Retina (tissue), 1 donor: ENCODE data around the gene GRXCR1.

Experiments used
- DNase-seq: peaks from one replicate; pipeline ENCODE4 v3.0.0-alpha.2; 2016

GRXCR1 gene

DNA sequence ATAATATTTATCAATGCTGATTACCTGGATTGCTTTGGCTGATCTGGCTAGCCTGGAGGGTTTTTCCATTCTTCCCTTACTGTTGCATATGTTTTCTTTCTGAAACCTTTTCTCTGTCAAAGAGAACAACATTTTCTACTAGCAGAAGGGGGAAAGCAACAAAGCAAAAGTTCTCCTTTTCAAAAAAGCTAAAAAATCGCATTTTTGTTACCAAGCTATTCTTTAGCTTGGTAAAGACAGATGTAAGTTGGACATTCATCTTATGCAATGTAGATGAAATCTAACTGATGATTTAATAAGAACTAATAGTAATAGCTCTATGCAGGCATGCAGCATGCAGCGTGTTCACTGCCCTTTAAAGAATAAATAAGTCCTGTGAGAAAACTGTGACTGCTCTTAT is at the start of gene GRXCR1:
Gene GRXCR1 (plus strand): TSS at position 301 of the 400 bp plus-strand sequence. CDS start 554 bp downstream, outside the sequence.
- no peak for DNase-seq

DNA sequence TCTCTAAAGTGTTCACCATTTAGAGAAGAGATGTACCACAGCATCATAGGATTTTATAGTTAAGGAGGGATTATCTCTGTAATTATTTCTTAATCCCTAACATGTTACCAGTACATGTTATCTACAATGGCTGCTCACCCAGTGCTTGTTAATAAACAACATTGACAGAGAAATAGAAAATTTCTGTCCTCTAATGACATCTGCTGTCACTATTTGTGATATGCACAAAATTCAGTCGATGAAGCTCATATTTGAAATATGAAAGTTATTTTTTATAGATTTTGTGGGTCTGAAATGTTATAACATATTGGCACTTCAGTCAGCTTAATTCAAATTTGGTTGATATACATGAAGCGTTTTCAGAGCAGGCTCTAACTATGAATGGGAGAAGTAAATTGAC is 48.8 kb upstream of the GRXCR1 start:
- no peak for DNase-seq

DNA sequence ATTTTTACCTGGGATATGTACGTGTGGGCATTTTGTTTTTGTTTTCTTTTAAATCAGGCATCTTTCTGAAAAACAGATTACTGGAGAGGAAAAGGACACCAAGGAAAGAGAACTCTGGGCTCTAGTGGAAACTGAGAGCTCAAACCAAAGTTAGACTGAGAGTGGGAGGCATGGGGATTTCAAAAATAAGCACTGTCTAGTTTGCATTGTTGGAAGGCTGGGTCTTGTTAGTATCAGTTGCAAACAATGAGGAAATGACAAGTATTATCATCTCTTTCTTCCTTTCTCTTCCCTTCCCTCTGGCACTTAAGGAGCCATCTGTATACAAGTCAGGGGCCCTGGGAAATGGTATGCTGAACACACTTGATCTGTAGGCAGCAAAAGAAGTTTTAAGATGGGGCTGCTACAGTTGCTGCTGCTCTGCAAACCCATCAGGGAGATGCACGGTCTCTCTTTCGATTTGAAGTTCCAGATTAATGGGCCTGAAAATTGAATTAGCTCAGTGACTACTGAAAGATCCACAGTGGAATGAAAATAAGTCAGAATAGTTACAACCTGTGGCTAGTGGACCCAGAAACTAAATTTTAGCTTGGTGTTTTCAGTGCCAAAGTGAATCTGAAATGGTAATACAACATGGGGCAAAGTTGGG is 48.0 kb upstream of the GRXCR1 start:
- DNase-seq = peak; percentile 3

DNA sequence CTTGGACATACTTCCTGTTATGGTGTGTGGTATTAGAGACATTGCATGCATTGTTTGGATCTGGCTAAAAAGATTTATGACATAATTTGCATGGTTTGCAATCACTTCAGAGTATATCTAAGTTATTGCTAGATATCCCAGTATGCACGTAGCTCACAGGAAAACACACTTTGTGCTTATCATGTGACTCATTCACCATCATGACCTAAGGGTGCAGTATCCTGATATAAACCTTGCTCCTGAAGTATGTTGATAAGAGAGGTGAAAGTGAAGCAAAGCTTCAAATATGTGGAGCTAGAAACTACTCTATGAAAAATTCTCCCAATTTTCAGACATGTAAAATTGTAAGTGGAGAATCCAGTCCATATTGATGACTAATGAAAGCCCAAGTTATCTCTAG is 46.9 kb upstream of the GRXCR1 start:
- DNase-seq = no peak

DNA sequence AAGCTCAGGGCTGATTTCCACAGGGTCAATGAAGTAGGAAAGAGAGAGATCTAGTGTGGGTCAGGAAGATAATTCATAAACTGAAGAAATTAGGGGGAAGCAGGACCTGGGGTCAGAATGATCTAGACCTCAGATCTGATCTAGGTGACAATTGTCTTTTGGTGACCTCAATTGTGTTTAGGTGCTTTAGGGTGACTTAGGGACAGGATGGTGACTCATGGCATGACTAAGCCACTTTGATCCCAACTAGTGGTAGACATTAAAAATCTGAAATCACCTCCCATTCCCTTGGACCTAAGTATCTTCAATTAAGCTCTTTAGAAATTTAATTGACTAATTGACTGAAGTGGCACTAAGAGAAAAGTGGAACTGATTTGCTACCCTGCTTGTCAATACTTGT is 36.7 kb upstream of the GRXCR1 start:
- DNase-seq = no peak

DNA sequence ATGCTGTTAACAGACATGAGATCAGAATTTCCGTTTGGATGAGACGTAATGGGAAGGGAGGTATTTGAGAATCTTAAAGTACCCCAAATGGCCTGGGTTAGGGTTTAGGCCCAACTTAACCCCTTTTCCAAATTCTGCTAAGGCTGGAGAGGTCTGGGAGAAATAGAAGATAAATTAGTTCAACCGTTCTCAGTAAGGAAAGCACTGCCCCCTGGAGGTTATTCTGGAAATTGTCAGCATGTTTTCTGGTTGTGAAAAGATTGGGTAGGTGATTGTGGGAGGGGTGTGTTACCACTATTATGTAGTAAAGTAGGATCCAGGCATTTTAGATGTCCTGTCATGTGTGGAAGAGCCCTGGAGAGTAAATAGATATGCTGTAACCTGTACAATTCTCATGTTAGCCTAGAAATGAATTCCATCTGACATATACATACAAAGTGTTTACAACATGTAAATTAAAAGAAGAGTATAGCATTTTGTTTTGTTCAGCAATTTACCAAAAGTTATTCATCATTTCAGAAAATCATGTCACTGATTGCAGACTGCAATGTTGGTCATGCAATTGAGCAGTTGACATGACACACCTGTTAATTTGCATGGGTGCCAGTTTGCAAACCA is 26.8 kb upstream of the GRXCR1 start:
- peak; percentile 71 for DNase-seq

DNA sequence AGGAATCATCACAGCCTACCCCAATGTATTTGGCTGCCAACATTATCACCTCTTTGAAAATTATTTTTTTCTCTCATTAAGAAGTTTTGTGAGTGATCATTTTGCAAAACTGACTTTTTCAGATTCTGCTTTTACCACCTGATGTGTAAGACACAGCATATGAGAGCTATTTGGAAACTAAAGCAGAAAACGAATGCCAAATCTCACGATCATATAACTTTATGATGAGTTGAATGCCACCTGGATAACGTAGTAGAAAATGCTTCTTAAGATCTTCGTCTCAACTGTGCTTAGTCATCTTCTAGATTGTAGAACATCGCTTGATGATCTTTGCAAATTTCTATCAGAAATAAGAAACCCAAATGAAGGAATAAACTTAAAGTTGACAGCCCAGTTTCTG is 21.3 kb upstream of the GRXCR1 start:
- no peak for DNase-seq

GRCh38 chr4:42871671-42872290 is 20.7 kb upstream of the GRXCR1 start:
- no peak for DNase-seq

GRCh38 chr4:42878863-42879262 is 13.7 kb upstream of the GRXCR1 start:
- DNase-seq = no peak

DNA sequence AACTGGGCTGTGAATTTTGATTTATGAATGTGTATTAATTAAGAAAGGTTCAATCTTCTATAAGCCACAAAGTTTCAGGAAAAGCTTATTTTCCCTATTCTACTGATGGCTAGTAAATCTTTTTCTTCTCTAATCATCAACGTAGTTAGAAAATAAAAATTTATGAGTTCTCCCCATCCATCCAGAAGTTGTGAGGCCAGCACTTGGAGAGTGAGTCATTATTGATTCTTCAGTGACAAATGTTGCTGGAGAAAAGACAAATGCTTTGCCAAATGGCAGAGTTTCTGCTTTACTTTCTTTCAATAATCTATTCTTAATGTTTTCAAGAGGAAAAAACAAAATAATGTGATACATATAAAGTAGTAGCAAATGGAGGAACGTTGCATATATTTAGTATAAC is 11.3 kb upstream of the GRXCR1 start:
- DNase-seq = no peak

GRCh38 chr4:42891644-42892043 is 869 bp upstream of the GRXCR1 start:
- DNase-seq = no peak

GRCh38 chr4:42895452-42895851 is 2.9 kb downstream of the GRXCR1 start:
- DNase-seq = no peak

GRCh38 chr4:42904986-42905385 is 12.5 kb downstream of the GRXCR1 start:
- DNase-seq = no peak

- DNase-seq = no peak
Observed at GRCh38 chr4:42905591-42905990, 13.1 kb downstream of the GRXCR1 start.

DNA sequence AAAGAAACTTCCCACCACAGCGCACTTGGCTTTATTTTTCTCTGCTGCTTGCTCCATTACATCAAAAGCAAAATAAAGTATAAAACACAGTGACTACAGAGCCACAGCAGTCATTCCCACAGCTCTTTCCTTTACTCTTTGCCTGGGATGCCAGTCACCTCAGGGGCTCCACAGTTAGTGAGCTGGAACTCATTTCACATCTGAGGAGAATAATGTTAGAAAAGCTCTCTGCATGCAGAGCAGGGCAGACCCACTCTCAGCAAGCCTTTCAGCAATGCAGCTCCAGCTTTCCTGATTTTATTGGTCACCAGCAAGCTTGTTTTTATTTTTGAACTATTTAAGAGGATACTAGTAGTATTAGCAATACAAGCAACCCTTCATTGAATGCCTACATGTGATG is 13.8 kb downstream of the GRXCR1 start:
- no peak for DNase-seq

DNA sequence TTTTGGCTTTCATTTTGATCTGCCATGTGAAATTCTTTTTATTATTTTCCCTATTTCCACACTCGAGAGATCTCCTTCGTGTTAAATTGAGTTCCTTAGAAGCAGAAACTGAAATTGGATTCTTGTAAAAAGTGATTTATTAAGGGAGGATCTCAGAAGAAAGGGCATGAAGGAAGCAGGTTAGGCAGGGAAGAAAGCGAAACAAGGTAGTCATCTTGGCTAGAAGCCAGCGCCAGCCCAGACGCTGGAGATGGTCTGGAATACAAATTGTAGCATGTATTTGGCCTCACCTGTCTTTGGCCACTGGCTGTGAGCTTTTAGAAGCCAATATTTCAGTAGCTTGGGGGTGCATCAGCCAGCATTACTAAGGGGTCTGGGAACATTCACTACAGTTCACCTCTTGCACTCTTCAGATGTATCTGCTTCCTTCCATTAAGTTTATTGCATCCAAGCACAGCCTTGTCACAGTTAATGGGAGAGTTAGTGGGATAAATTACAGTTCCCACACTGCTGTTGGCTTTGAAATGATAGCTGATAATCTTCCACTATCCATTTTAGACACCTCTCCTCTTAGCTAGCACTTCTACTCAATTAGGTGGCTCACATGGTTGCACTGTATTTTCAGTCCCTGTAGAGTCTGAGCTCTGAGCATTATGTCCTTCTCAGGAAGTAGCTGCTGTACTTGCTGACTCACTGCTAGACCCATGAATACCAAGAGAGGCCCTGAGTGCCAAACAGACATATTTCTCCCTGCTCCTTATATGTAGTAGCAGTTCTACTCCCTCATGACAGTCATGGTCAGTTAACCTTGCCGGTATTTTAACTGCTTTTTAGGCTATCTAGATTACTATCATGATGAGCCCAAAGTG is 14.6 kb downstream of the GRXCR1 start:
- no peak for DNase-seq

GRCh38 chr4:42910459-42910858 is 17.9 kb downstream of the GRXCR1 start:
- DNase-seq = no peak

- no peak for DNase-seq
Observed at GRCh38 chr4:42914937-42915336, 22.4 kb downstream of the GRXCR1 start.

DNA sequence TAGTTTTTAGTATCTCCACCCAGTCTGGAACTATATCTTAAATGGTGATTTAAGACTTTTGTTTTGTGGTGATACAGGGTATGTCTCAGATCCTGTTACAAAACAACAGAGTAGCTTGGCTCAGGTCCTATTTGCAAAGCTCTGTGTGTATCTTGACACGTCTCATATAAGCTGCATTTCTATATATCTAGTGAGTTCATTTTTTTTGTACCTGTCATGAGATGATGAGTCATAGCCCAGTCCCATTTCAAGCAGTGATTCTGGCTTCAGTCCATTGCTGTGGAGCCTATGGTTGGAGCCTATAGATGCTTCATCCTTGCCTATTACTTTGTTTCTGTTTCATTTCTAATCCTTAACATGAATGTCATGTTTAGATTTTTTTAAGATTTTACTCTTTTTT is 23.0 kb downstream of the GRXCR1 start:
- no peak for DNase-seq

DNA sequence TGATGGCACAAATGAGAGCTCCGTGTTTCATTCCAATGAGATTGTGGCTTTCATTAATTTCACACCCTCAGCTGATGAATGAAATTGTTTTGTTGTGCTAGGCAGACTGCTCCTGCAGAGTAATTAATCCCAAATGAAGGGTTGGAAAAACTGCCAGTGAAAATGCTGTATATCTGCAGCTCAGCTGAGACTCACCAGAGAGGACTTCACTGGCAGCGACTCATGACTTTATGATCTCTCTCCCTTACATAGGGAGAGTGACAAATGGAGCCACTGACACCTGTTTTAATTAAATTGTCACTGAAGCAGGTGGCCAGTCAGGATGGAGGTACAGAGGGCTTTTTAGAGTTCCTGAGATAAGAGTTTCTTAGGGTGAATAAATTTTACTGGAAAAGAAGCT is 24.8 kb downstream of the GRXCR1 start:
- DNase-seq = no peak

- no peak for DNase-seq
Observed at GRCh38 chr4:42923431-42923830, 30.9 kb downstream of the GRXCR1 start.

DNA sequence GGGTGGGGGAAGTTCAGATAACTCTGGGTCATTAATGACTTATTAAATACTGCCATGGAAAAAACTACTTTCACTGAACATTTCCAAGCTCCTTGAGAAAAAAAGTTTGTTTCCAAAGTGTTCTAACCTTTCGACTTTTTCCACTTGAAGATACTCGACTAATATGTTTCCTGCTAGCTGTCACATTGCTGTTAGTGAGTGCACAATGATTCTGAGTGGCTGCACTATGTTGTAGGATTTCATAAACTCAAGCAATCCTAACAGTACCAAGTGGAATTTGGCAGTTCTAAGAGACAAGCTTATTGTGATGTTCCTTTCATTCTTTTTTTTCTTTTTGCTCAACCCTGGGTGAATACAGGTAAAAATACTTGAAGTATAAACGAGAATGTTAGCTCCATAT is 33.4 kb downstream of the GRXCR1 start:
- no peak for DNase-seq

- no peak for DNase-seq
Observed at GRCh38 chr4:42927946-42928345, 35.4 kb downstream of the GRXCR1 start.

DNA sequence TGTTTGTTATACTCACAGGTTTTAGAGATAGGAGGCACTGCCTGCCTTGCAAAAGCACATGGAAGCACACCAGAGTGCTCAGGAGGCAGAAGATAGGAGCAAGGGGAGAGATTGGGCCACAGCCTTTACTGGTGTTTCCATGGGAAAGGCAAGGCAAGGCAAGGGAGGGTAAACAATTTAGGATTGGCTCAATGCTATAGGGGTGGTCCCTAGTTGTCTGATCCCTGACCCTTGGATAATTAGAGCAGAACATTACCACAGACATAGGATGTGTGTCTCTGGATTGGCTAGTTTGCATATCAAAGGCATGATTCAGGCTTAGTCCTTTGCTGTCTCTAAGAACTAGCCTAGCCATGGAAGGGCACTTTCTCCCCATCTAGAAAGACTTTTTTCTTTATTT is 36.1 kb downstream of the GRXCR1 start:
- DNase-seq = no peak
